Measurements from ENCODE around the gene NDUFB1.

The NDUFB1 gene

DNA sequence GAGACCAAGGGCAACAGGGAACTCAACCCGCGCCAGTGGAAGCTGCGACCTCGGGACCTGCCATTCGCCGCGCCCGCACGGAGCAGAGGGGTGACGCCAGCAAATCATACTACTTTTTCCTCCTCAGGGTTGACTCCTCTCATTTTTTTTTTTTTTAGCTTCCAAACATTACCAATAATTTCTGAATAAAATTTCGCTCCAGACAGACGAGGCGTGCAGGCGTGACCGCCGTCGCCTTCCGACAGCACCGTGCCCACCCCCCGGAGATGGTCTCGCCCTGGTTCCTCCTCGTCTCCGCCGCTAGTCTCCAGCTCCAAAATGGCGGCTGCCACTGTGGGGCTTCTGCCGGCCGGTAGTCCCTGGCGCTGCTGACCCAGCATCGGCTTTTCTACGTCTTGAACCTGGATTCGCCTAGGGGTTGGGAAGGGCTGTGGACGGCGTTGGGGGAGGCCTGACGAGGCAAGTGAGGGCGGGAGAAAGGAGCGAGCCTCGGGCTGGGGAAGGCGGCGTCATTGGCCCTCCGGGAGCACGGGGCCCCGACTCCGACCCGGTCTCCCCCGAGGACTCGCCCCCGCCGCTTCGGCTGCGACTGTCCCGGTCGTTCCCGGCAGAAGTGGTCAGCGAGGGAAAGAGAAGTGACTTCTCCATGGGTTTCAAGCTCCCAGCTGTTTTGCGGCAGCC lies at the start of gene NDUFB1, which contains the start of gene CPSF2:
Gene NDUFB1 (minus strand): TSS at position 37 of the 681 bp plus-strand sequence. CDS start 4,069 bp downstream, outside the sequence.
Gene CPSF2 (plus strand): TSS at position 300 of the 681 bp plus-strand sequence. CDS start 9,016 bp downstream, outside the sequence.
- DNase-seq: peak; percentile 18 to 95 (median 83)

DNA sequence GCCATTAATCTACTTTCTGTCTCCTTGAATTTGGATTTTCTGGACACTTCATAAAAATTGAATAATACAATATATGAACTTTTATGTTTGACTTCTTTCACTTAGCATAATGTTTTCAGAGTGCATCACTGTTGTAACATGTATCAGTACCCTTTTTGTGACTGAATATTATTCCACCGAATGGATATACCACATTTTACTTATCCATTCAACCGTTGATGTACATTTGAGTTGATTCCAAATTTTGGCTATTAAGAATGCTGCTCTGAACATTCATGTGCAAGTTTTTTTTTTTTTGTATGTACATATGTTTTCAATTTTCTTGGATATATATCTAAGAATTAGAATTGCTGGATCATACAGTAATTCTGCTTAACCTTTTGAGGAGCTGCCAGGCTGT lies 43.5 kb upstream of the NDUFB1 start:
- no peak for DNase-seq

DNA sequence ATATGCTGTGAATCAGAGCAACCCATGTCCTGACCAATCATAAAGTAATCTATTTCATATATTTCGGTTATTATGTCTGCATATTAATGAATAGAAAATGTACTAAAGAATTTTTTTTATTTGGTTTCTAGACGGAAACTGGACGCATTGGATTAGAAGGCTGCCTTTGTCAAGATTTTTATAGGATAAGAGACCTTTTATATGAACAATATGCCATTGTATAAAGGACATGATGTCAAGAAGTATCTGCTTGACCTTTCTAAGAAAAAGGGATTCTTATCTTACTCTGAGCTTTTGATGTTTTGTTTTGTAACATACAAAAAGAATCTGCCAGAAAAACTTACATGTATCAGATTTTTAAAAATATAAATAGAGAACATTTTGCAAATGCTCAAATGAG lies 40.0 kb upstream of the NDUFB1 start:
- DNase-seq: no peak

DNA sequence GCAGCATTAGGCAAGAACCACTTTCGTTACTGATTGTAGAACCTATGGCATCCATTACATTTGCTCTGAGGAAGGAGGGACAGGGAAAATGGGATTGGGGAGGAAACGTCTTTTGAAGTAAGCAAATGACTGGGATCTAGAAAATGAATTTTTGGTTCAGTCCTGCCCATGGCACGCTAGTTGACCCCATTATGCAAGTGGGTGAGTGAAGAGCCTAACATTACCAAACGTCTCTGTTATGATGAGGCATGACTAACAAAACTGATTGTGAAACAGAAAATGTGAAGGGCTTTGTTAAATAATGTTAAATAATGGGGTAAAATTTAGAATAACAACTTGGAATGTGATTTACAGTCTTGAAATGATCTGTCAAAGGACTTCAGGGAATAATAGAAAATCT lies 39.1 kb upstream of the NDUFB1 start:
- DNase-seq: no peak

DNA sequence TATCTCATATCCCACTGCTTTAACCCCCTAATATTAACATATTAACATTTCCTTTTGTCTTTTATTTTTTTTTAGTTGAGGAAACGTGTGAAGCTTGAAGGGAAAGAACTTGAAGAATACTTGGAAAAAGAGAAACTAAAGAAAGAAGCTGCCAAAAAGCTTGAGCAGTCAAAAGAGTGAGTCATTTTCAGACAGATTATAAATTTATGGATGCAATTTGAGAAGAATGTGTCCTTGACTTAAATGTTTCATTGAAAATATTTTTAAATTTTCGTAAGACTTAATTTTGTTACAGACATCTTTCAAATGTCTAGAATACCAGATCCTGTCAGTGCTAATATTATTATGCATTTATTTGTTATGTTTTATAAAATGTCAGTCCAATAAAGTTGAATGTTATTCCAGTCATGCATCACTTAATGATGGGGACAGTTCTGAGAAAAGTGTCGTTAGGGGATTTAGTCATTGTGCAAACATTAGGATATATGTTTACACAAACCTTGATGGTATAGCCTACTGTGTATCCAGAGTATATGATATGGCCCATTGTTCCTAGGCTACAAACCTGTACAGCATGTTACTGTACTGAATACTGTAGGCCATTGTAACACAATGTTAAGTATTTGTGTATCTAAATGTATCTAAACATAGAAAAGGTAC lies 32.9 kb upstream of the NDUFB1 start:
- no peak for DNase-seq

DNA sequence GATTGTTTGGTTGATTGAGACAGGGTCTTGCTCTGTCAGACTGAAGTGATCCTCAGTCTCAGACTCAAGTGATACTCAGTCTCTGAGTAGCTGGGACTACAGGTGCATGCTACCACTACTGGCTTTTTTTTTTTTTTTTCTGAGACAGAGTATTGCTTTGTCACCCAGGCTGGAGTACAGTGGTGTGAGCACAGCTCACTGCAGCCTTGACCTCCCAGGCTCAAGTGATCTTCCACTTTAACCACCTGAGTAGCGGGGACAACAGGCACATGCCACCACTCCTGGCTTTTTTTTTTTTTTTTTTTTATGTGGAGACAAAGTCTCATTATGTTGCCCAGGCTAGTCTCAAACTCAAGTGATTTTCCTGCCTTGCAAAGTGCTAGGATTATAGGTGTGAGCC lies 32.1 kb upstream of the NDUFB1 start:
- DNase-seq: no peak

DNA sequence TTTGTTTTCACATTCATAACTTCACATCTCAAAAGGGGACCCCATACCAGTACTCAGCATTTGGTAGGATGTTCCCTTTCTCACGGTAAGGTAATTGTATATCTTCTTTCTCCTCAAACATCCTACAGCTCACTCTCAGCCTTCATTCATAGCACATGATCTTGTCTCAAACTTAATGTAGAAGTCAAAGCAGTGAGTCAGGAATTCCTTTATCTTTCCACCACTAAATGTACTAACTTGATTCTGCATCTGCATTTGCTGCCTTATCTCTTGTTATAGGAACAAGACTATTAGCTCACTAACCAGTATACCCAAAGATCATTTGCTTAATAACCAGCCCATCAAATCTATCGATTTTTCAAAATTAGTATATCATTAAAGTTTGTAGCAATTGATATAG lies 23.2 kb upstream of the NDUFB1 start:
- no peak for DNase-seq

DNA sequence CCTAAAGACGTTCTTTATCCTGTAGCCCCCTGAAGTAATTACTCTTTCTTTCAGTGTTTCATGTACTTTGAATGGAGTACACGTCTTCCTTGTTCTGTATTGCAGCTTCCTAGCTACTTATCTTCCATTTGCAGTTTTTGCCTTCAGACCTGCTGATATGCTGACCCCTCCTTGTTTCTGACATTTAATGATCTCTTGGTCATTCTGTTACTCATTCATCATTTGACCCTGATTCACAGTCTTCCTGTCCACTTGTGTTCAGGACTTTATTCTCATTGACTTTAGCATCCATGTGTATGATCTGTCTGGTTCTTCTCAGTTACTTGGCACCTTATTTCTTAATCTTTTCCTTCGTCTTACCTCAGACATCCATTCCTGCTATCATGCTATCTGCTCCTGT lies 22.5 kb upstream of the NDUFB1 start:
- DNase-seq: no peak

DNA sequence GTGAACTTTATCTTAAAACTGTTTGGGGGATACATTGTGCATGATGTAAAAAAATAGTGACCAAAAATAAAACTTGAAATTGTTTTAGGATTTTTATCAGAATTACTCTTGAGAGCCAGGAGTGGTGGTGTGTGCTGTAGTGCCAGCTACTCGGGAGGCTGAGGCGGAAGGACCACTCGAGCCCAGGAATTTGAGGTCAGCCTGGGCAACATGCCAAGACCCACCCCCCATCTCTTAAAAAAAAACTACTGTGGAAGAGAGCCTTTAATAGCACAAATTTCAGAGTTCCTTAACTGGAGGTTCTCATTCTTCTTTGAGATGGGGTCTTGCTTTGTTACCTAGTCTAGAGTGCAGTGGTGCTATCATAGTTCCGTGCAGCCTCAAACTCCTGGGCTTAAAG lies 21.8 kb upstream of the NDUFB1 start:
- DNase-seq: peak in 1 of 56 donors; percentile 6

DNA sequence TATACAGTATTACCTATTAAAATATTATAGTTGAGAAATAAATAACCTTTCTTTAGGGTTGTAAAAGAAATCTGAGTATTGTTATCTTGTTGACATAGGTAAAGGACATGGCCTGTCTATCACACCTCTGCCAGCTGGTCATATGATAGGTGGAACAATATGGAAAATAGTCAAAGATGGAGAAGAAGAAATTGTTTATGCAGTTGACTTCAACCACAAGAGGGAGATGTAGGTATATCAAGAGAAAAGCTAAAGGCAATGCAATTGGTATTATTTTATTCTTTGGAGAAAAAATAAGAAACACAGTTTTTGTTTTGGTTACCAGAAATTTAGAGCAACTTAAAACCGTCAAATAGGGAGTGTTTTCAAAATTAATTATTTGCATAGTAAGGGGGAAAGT lies 13.8 kb upstream of the NDUFB1 start:
- no peak for DNase-seq

DNA sequence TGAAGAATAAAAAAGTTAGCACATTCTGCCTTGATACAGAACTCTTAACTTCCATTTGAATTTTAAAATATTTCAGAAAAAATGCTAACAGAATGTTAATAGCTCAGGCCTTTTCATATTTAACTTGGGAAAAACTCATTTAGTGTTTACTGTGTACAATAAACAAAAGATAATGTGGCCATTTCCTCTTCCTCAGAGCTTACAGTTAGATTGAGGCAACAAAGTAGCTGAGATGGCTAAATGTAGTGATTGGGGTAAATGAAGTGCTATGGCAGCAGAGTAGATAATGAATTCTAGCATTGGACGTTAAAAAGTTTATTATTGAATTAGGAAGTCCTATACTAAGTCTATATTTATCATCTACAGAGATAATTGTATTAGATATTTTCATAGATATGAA lies 12.9 kb upstream of the NDUFB1 start:
- no peak for DNase-seq

DNA sequence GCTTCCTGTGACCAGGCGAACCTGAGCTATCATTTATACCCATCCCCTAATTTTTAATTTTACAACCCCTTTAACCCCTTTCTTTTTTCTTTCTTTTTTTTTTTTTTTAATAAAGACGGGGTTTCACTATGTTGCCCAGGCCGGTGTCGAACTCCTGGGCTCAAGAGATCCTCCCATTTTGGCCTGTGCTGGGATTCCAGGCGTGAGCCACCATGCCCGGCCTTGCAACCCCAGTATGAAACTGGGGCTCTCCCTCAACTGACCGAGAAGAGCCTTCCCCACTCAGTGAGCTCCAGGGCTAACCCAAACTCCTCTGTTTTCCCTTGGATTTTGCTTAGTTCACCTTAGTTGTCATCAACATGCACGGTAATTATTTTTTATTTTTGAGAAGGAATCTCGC lies 1.3 kb upstream of the NDUFB1 start:
- DNase-seq: no peak

DNA sequence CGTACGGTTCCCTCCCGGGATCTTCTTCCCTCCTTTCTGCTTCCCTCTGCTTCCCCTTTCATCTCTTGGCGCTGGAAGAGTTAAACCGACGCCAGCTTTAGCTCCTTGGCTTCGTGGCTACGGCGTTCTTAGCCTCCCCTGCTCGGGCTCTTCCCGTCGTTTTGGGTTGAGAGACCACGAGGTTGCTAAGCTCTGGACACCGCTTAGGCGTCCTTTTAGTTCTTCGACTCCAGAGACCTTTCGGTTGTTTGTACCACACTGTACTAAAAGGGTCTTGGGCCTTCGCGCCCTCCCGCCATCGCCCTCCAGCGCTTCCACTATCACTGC lies 808 bp upstream of the NDUFB1 start:
- DNase-seq: peak in 8 of 56 donors; percentile 32 to 73 (median 54)

DNA sequence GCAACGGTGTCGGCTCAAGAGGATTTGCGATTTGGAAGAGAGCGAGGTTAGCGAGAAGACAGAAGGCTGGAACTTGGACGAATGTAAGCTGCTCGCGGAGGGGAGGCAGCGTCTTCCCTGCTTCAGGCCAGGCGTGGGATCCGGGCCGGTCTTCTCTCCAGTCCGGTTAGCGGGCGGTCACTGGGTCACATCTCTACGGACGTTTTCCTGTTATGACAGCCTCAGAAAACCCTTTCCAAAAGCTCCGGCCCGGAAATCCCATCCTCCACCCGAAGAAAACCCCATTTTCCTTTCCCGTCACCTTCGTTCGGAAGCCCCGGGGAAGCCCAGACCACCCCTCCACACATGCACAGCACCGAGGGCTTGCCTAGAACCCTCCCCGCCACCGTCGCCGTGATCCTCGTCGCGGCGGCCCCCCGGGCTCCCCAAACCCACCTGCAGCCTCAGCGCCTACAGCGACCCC lies 268 bp downstream of the NDUFB1 start:
- peak in 13 of 56 donors; percentile 32 to 68 (median 47) for DNase-seq

DNA sequence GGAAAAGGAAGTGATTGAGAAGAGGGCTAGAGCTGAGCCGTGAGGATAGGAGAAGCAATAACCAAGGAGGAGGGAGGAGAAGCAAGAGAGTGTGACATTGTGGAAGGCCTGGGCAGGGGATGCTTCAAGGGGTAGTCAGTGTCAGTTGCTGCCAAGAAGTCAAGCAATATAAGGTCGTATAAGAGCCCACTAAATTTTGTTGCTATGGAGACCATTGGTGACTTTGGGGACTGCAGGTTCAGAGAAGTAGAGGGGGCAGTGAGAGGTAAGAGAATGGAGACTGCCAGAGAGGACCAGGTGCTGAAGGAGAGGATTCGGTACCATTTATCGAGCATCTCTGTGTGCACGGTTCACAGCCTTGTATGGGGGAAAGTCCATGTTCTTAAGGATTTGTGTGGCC lies 12.0 kb downstream of the NDUFB1 start:
- DNase-seq: no peak

DNA sequence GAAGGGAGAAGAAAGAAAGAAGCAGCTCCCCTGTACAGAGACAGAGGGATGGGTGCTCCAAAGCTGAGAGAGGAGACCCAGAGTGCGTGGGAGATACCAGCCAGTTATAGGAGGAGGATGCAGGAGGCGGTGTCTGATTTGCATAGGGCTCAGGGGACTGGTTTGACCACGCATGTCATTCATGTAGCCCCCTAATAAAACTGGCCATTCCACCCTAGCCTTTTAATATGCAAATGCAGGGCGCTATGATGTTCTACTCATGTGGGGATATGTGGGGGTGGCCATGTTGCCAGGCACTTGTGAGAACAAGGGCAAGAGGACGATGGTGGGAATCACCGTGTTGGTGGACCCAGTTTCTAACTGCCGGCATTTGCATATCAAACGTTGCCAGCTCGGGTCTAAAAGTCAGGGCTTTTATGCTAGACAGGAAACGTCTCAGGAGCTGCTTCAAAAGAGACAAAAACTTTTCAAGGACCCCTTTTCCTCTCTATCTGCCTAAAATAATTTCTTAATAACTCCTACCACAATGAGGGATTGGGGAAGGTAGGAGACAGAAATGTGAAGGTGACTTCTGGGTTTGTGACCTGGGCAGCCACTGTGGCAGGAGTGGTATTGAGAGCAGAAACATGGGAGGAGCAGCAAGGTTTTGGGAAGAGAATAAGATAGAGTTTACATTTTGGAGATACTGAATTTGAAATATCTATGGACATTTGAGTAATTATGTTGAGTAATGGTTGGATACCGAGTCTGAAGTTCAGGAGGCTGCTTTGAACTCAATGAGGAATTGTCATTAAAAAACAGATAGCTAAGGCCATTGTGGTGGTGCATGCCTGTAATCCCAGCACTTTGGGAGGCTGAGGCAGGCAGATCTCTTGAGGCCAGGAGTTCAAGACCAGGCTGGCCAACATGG lies 12.9 kb downstream of the NDUFB1 start:
- DNase-seq: peak in 7 of 56 donors; percentile 3 to 58 (median 15)

DNA sequence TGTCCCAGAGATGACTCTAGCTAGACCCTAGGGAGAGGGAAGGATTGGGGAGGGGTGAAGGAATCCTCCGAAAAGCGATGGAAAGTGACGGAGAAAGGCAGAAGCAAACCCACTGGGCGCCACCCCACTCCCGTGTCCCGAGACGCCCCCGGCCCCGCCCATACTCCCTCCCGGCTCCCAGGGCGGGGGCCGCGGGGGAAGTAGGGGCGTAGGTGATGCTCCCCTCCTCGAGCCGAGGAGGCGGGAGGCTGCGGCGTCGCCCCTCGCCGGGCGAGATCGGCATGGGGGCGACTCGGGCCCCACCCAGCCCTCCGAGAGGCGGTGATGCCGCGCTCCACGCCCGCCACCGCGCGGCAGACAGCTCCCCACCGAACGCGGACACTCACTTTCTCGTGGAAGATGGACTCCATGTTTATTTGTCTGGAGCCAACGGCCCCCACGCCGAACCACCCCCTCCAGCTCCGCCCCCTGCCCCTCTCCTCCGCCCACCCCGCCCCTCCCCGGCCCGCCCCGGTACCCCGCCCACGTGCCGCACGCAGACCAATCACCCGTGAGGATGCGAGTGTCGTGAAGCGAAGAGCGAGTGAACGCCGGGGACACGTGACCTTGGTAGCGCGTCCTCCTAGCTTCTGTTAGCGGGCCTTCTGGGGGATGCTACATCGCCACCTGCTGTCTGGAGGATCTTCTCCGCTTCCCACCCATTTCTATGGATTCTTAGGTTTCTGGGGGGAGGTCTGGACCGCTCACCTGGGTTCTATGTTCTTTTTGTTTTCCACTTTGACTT lies 15.2 kb downstream of the NDUFB1 start, which contains the start of gene ATXN3:
Gene ATXN3 (minus strand): TSS at position 440 of the 784 bp plus-strand sequence. CDS start 30 bp downstream, at position 410.
- DNase-seq: peak; percentile 59 to 99 (median 95)

DNA sequence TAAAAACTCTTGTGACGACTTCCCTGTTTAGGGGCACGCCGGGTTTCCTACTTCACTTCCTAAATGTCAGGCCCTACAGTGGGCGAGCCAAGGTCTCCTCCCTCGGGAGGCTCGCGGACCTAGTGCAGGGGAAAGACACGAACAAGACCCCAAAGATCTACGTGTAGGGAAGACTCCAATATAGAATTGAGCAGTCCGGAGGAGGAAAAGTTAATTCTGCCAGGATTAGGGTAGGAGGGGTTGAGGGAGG lies 15.7 kb downstream of the NDUFB1 start:
- DNase-seq: peak in 23 of 56 donors; percentile 14 to 77 (median 50)

DNA sequence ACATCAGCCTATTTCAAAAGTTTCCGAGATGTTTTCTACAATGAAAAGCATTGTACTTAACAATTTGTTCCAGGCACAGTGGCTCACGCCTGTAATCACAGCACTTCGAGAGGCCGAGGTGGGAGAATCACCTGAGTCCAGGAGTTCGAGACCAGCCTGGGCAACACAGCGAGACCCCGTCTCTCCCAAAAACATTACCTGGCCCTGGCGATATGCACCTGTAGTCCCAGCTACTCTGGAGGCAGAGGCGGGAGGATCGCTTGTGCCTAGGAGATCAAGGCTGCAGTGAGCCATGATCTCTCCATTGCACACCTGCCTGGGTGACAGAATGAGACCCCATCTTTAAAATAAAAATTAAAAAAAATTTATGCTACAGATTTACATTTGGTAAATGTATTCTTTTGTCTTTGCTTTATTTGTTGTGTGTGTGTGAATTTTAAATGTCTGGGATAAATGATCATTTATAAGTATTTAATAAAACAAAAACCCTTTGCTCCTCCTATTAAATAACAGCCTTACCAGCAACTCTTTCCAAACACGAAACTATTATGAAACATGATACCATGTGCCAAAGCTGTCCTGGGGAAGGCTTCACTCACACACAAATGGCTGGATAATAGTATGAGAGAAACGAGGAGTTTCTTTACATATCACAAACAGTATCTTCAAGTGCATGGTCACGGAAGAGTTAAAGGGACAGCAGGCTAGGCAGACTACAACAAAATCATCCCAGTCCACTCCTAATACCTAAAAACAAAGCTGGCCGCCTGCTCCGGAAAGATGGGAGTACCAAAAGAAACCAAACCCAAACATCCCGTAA lies 16.2 kb downstream of the NDUFB1 start:
- no peak for DNase-seq

DNA sequence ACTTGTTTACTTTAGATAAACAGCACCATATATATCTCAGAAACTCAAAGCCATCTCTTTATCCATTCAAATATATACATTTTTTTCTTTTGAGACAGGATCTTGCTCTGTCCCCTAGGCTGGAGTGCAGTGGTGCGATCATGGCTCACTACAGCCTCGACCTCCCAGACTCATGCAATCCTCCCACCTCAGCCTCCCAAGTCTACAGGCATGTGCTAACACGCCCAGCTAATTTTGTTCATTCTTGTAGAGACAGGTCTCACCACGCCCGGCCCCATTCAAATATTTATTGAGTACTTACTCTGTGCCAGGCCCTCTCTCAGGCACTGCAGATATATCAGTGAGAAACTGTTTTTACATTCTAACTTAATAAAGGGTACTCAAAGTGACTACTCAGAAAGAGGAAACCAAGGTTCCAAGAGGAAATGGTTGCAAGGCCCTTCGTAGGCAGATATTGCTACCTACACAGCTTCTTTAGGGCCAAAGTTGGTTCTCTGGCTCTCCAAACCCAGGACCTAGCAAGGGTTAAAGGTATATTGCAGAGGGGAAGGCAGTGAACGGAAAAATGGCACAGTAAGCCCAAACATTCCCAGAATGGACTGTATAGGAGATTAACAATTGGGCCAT lies 18.0 kb downstream of the NDUFB1 start:
- DNase-seq: no peak
